RWPE1 (cell line): ENCODE data around the gene ARL6IP1.

Experiments
- CTCF ChIA-PET: fragments of 350-600 bp; sonication (Branson Sonifier 250); formaldehyde crosslinking; extraction: SDS; loops from one replicate; lab custom pipeline; 2021; lab: Yijun Ruan, JAX
- POLR2A ChIA-PET: fragments of 400-600 bp; formaldehyde crosslinking; extraction: SDS; loops from one replicate; lab custom pipeline; 2020; ENCODE audit warnings: antibody characterized with exemption; ENCODE audit not compliant: low non-redundant PET; lab: Yijun Ruan, JAX
- DNase-seq: peaks from one replicate; pipeline ENCODE4 v3.0.0; 2012; ENCODE audit warnings: low spot score
- H3K27ac ChIP-seq: fragments of 450-650 bp; 2 replicates; pipeline ENCODE4 v1.5.1; 2017
- CTCF ChIP-seq: fragments of 450-650 bp; conservative IDR thresholded peaks from 2 replicates; pipeline ENCODE4 v1.5.1; 2017; ENCODE audit warnings: low read depth, mild to moderate bottlenecking

Gene ARL6IP1

DNA sequence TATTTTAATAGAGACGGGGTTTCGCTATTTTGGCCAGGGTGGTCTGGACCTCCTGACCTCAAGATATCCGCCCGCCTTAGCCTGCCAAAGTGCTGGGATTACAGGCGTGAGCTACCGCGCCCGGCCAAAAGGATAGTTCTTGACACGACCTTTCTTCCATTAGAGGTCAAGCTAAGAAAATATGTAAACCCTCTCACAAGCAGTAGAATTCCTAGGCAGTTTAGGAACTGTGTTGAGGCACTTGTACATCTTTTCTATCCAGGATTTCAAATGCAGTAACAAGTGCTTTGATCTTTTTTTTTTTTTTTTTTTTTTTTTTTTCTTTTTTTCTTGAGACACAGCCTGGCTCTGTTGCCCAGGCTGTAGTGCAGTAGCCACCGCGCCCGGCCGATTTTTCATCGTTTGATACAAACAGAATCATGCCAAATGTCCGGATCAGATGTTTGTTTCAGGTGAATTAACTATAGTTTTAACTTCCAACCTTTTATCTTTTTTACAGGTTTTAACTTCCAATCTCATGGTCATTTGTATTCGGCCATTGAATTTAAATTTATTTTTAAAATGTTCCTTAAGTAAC is 1.5 kb upstream of the ARL6IP1 start:
- TF ChIP-seq CTCF: no peak
- CTCF ChIA-PET: interaction anchor here (0.8 to 1.2 kb wide), 2 partner anchors 15 to 151 kb away, joined by 3 read pairs; no protein-coding TSS in a partner anchor
- peak overlapping the region; percentile 92 for H3K27ac ChIP-seq
- POLR2A ChIA-PET: no interaction called here
- DNase-seq: no peak

DNA sequence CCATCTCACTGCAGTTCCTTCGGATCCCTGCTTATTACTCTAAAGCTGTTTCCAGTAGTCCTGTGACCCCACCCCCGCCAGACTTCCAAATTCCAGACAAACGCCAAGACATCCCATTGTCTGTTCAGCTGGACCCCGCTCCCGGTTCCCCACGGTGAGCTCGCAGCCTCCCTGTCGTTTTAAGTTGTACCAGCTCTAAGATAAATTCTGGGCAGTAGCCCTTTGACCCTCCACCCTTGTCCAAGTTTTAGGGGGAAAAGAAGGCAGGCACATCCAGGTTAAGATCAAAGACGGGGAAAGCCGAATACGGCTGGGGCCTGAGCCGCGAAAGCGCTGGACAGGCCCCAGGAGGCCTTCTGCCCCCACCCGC is 589 bp downstream of the ARL6IP1 start:
- peak; percentile 28 for DNase-seq
- POLR2A ChIA-PET: interaction anchor here (0.6 to 2.5 kb wide), 2 partner anchors 10 to 1934 kb away, joined by 3 to 23 read pairs; partner anchors contain the start of gene RPS15A
- H3K27ac ChIP-seq: peak overlapping the region; percentile 92
- TF ChIP-seq CTCF: no peak
- CTCF ChIA-PET: no interaction called here

GRCh38 chr16:18800293-18800692 is 1.1 kb downstream of the ARL6IP1 start:
- ChIA-PET CTCF (no interaction called here), POLR2A (interaction anchor here (2.5 kb wide), 1 partner anchor 10 kb away, joined by 23 read pairs; the partner anchor contains the start of gene RPS15A)
- TF ChIP-seq CTCF: no peak
- DNase-seq: no peak
- peak overlapping the region; percentile 92 for H3K27ac ChIP-seq

DNA sequence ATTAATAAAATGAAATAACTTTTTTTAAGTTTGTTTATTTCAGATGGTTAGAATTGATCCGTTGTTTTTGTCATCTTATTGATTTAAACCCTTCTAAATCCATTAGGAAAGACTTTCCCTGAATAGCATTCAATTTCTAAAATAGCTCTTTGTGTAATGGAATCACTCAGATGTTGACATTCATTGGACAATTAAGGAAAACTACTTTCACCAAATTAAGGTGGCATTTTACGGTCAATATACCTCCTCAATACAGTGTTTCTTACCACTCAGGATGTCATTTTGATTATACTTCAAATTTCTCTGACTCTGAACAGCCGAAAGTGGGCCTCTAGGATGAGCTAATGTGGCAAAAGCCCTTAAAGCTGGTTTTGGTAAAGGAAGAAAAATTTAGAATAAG is 1.8 kb downstream of the ARL6IP1 start:
- peak overlapping the region; percentile 41; the same call in 1 of the 2 replicates for H3K27ac ChIP-seq
- ChIA-PET CTCF (no interaction called here), POLR2A (no interaction called here)

DNA sequence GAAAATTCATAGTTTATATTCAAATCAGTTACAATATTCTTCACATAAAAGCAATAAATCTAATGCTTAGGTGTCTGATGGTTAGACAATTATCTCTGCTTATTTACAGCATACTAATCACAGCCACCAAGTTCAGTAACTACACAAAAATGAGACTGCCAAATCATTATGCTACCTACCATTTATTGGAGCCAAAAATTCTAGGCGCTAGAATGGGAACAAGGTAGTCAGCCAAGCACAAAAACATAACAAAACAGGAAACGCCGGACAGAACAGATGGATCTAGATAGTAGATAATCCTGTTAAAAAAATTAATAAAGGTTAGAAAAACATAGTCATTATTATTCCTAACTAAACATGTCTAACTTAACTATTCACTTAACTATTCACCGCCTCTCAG is 3.6 kb downstream of the ARL6IP1 start:
- no peak for TF ChIP-seq CTCF
- POLR2A ChIA-PET: interaction anchor here (1.7 kb wide), 1 partner anchor 8 kb away, joined by 7 read pairs; the partner anchor contains the start of gene RPS15A
- DNase-seq: no peak
- CTCF ChIA-PET: no interaction called here
- no peak overlapping the region for H3K27ac ChIP-seq

More for the DNA sequence above, 1.8 kb downstream of the ARL6IP1 start:
- TF ChIP-seq CTCF: no peak
- DNase-seq: no peak

DNA sequence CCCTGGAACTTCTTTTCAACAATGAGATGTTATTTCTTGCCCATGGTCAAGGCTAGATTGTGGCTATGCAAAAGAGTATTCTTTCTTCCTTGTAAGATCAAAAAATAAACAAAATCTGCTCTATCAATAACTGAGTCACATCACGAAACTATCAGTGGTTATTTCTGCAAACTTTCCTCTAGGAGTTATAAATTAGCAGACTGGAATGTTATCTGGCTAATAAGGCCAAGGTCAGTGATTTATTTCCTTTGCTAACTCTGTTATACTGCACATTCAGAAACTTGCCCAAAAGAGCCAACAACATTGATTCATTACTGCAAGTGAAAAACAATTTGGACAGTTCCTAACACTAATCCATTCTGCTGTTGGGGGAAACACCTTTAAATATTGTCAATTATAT is 5.0 kb downstream of the ARL6IP1 start:
- no peak for TF ChIP-seq CTCF
- no peak overlapping the region for H3K27ac ChIP-seq
- CTCF ChIA-PET: no interaction called here
- POLR2A ChIA-PET: no interaction called here
- no peak for DNase-seq
